ENCODE data around the gene AVP.
A peak's percentile ranks its signal among the peaks of the same experiment; 100 is the strongest.
"Not testable (repeated sequence)": the region's sequence is repeated elsewhere in the genome, so short reads cannot be mapped to it uniquely, and the experiment has no call there.

Gene AVP

GRCh38 chr20:3121955-3122610 is 37.6 kb upstream of the AVP start:
- TF ChIP-seq TAF1 (IDR thresholded peaks at IDR 0.05; ENCODE audit: borderline replicate concordance, low read depth, low read length), result no peak
- TF ChIP-seq POLR2AphosphoS5 (IDR thresholded peaks at IDR 0.05; ENCODE audit: low read depth, low read length), result no peak
- TF ChIP-seq POLR2A (IDR thresholded peaks at IDR 0.05; ENCODE audit: low read depth, low read length), result no peak
- DNase-seq (ENCODE audit: insufficient read length), result no peak
- FAIRE-seq, result no peak

GRCh38 chr20:3121271-3121911 is 36.9 kb upstream of the AVP start:
- no peak for DNase-seq (ENCODE audit: insufficient read length)
- TF ChIP-seq POLR2AphosphoS5 (IDR thresholded peaks at IDR 0.05; ENCODE audit: low read depth, low read length), result no peak

GRCh38 chr20:3119044-3119443 is 34.5 kb upstream of the AVP start:
- DNase-seq (ENCODE audit: insufficient read length) (no peak), FAIRE-seq (no peak)
- TF ChIP-seq POLR2AphosphoS5 (IDR thresholded peaks at IDR 0.05; ENCODE audit: low read depth, low read length) (no peak), TAF1 (IDR thresholded peaks at IDR 0.05; ENCODE audit: borderline replicate concordance, low read depth, low read length) (no peak), POLR2A (IDR thresholded peaks at IDR 0.05; ENCODE audit: low read depth, low read length) (no peak)

More at GRCh38 chr20:3121271-3121911, 36.9 kb upstream of the AVP start:
- FAIRE-seq, result no peak

GRCh38 chr20:3117839-3118379 is 33.4 kb upstream of the AVP start:
- not testable (repeated sequence) for DNase-seq (ENCODE audit: insufficient read length); FAIRE-seq

GRCh38 chr20:3116341-3116740 is 31.8 kb upstream of the AVP start:
- FAIRE-seq (no peak), DNase-seq (ENCODE audit: insufficient read length) (no peak)
- TF ChIP-seq TAF1 (IDR thresholded peaks at IDR 0.05; ENCODE audit: borderline replicate concordance, low read depth, low read length) (no peak), POLR2A (IDR thresholded peaks at IDR 0.05; ENCODE audit: low read depth, low read length) (no peak), POLR2AphosphoS5 (IDR thresholded peaks at IDR 0.05; ENCODE audit: low read depth, low read length) (no peak)

- TF ChIP-seq POLR2AphosphoS5 (IDR thresholded peaks at IDR 0.05; ENCODE audit: low read depth, low read length) (no peak), POLR2A (IDR thresholded peaks at IDR 0.05; ENCODE audit: low read depth, low read length) (no peak), TAF1 (IDR thresholded peaks at IDR 0.05; ENCODE audit: borderline replicate concordance, low read depth, low read length) (no peak)
- DNase-seq (ENCODE audit: insufficient read length) (peak; percentile 78), FAIRE-seq (peak; percentile 9)
Measured at GRCh38 chr20:3115190-3116107, 30.9 kb upstream of the AVP start.

GRCh38 chr20:3111995-3112394 is 27.5 kb upstream of the AVP start:
- DNase-seq (ENCODE audit: insufficient read length) (no peak), FAIRE-seq (no peak)
- no peak for TF ChIP-seq TAF1 (IDR thresholded peaks at IDR 0.05; ENCODE audit: borderline replicate concordance, low read depth, low read length)
- TF ChIP-seq POLR2AphosphoS5 (IDR thresholded peaks at IDR 0.05; ENCODE audit: low read depth, low read length), result no peak

GRCh38 chr20:3111507-3111906 is 27.0 kb upstream of the AVP start:
- DNase-seq (ENCODE audit: insufficient read length), result no peak
- no peak for FAIRE-seq
- no peak for TF ChIP-seq TAF1 (IDR thresholded peaks at IDR 0.05; ENCODE audit: borderline replicate concordance, low read depth, low read length)
- no peak for TF ChIP-seq POLR2AphosphoS5 (IDR thresholded peaks at IDR 0.05; ENCODE audit: low read depth, low read length)
- TF ChIP-seq POLR2A (IDR thresholded peaks at IDR 0.05; ENCODE audit: low read depth, low read length), result no peak

- TF ChIP-seq TAF1 (IDR thresholded peaks at IDR 0.05; ENCODE audit: borderline replicate concordance, low read depth, low read length), result no peak
- TF ChIP-seq POLR2AphosphoS5 (IDR thresholded peaks at IDR 0.05; ENCODE audit: low read depth, low read length), result no peak
- no peak for TF ChIP-seq POLR2A (IDR thresholded peaks at IDR 0.05; ENCODE audit: low read depth, low read length)
- FAIRE-seq, result no peak
- DNase-seq (ENCODE audit: insufficient read length), result no peak
Measured at GRCh38 chr20:3109350-3110302, 25.1 kb upstream of the AVP start.

GRCh38 chr20:3107464-3108025 is 23.0 kb upstream of the AVP start:
- FAIRE-seq (no peak), DNase-seq (ENCODE audit: insufficient read length) (no peak)
- TF ChIP-seq POLR2A (IDR thresholded peaks at IDR 0.05; ENCODE audit: low read depth, low read length), result no peak
- TF ChIP-seq POLR2AphosphoS5 (IDR thresholded peaks at IDR 0.05; ENCODE audit: low read depth, low read length), result no peak
- TF ChIP-seq TAF1 (IDR thresholded peaks at IDR 0.05; ENCODE audit: borderline replicate concordance, low read depth, low read length), result no peak

Data from GM12892 (cell line).